Vagina (tissue), 2 donors: ENCODE data around the gene HCRTR1.

Experiments used
- POLR2A ChIP-seq, 2 donors: fragments of 450-650 bp; IDR thresholded peaks; one replicate each; pipeline ENCODE4 v1.6.1; 2017; ENCODE audit warnings: antibody characterized with exemption in 2 of 2, mild to moderate bottlenecking in 2 of 2, moderate library complexity in 2 of 2
- POLR2AphosphoS5 ChIP-seq, 2 donors: sonication (generic); formaldehyde crosslinking; IDR thresholded peaks; one replicate each; pipeline ENCODE4 v1.9.0; 2017; ENCODE audit warnings: antibody characterized with exemption in 2 of 2, mild to moderate bottlenecking in 2 of 2, low read depth in 1 of 2; ENCODE audit not compliant: insufficient read depth in 1 of 2
- TF ChIP-seq, protein P1 (sequence below), 3 experiments: fragments of 450-650 bp in 2 of 3; fragments of 200-600 bp in 1 of 3; sonication (generic) in 1 of 3; IDR thresholded peaks; one replicate each; pipeline ENCODE4 v1.5.1; 2017 to 2019; ENCODE audit warnings: antibody characterized with exemption in 3 of 3, mild to moderate bottlenecking in 2 of 3, moderate library complexity in 2 of 3

DNA sequence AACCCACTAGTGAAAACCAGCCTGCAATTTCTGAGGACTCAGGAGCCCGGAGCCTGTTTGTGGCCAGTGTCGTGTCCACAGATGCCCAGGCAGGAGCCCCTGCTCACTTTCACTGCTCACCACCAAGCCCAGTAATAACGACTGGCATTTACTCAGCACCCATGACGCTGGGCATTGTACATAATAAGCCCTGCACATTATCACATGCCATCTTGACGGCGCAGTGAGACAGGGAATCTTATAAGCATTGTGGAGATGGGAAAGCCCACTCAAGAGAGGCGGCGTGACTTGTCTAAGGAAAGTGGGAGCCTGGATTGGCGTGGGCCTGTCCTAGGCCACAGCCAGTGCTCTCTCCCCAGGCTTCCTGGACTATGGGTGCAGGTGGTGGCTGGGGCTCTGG is 55.9 kb downstream of the HCRTR1 start:
- TF ChIP-seq, protein P1, sequence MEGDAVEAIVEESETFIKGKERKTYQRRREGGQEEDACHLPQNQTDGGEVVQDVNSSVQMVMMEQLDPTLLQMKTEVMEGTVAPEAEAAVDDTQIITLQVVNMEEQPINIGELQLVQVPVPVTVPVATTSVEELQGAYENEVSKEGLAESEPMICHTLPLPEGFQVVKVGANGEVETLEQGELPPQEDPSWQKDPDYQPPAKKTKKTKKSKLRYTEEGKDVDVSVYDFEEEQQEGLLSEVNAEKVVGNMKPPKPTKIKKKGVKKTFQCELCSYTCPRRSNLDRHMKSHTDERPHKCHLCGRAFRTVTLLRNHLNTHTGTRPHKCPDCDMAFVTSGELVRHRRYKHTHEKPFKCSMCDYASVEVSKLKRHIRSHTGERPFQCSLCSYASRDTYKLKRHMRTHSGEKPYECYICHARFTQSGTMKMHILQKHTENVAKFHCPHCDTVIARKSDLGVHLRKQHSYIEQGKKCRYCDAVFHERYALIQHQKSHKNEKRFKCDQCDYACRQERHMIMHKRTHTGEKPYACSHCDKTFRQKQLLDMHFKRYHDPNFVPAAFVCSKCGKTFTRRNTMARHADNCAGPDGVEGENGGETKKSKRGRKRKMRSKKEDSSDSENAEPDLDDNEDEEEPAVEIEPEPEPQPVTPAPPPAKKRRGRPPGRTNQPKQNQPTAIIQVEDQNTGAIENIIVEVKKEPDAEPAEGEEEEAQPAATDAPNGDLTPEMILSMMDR (IDR thresholded peaks at IDR 0.05): no peak
- TF ChIP-seq POLR2AphosphoS5 (IDR thresholded peaks at IDR 0.05; ENCODE audit: insufficient read depth in 1 of 2, low read depth in 1 of 2): no peak
- no peak for TF ChIP-seq POLR2A (IDR thresholded peaks at IDR 0.05)
